Germinal center (tissue), 1 donor: ENCODE measurements around the gene RIMS4.
"Not testable (repeated sequence)": the region's sequence is repeated elsewhere in the genome, so short reads cannot be mapped to it uniquely, and the experiment has no call there.

Experiments
- DNase-seq: peaks from one replicate; pipeline ENCODE4 v3.0.0; 2012; ENCODE audit warnings: mixed read lengths, low spot score

The RIMS4 gene

DNA sequence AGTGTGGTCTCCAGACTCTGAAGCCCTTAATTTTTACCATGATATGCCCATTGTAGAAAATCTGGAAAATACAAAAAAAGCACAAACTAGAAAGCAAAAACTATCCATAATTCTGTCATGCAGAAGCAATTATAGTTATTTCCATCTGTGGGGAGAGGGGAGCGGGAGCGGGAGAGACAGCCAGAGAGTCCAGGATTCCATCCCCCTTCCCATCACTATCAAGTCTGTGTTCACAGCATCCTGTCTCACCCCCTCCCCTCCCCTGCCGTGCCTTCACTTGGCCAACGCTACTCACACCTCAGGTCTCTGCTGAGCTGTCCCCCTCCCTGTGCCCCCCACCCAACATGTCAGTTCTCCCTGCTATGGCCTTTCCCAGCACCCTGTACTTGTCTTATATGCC, 14.5 kb downstream of the RIMS4 start:
- DNase-seq = no peak

GRCh38 chr20:44792796-44793195, 17.6 kb downstream of the RIMS4 start:
- no peak for DNase-seq

GRCh38 chr20:44790638-44791393, 19.5 kb downstream of the RIMS4 start:
- DNase-seq = no peak

DNA sequence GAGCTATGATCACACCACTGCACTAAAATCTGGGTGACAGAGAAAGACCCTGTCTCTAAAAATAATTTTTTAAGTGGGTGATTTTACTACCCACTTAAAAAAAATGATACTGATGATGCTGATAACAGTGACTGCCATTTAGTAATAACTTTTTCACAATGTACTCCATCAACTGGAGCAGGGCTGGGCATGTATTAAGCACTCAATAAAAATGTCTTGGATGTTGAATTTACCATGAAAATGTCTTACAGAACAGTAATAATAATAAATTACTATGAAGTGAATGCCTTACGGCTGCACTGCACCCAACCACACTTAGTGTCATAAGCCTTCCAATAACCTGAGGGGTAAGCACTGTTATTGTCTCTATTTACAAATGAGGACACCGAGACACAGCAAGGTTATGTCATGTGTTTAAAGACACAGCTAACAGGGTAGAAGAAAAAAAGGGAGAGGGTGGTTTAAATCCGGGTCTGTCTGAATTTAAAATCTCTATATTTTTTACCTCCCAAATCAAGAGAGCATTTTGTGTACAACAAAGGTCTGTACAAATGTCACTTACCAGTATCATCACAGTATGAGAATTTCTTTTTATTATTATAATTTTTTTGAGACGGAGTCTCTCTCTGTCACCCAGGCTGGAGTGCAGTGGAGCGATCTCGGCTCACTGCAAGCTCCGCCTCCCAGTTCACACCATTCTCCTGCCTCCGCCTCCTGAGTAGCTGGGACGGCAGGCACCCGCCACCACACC, 21.5 kb downstream of the RIMS4 start:
- no peak for DNase-seq

DNA sequence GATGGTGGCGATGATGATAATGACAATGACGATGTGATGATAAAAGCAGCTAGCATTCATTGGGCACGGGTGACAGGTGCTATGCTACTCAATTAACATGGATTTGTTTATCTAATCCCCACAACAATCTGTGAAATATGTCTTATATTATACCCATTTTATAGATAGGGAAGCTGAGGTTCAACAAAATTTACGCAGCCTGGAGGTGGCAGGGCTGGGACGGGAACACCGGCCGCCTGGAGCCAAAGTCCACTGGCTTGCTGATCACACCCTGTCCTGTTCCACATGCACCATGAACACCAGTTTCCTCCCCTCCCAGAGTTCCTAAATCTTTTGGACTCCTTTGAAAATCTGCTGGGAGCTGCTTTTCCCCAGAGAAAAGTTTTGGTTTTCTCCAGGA, 23.0 kb downstream of the RIMS4 start:
- no peak for DNase-seq

DNA sequence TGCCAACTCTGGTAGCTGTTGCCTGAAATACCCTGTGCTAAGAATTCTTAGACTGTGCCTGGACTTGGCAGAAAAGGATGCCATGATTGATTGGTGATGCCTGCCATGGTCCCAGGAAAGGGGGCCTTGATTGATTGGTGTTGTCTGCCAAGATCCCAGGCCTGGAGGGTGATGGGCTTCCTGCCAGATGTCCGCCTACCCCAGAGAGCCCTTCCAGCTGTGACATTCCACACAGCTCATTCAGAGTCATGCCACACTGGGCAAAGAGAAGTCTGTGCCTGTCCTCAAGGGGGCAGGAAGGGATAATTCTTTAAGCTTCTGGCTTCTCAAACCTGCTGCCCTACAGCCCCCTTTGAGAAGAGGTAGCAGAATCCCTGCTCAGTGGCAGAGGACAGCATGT, 24.6 kb downstream of the RIMS4 start:
- DNase-seq = no peak

DNA sequence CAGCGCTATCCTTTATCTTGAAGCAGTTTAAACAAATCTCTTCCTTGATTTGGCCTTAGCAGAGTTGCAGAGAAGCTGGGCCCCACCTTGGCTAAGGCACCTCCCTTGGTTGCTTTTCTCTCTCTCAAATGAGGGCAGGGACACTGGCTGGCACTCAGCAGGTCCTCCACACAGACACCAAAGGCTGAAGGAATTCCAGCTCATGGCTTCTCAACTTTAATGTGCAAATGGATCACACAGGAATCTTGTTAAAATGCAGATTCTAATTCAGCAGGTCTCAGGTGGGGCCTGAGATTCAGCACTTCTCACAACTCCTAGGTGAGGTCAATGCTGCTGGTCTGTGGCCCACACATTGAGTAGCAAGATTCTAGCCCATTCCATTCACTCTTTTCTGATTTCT, 25.7 kb downstream of the RIMS4 start:
- DNase-seq = no peak

DNA sequence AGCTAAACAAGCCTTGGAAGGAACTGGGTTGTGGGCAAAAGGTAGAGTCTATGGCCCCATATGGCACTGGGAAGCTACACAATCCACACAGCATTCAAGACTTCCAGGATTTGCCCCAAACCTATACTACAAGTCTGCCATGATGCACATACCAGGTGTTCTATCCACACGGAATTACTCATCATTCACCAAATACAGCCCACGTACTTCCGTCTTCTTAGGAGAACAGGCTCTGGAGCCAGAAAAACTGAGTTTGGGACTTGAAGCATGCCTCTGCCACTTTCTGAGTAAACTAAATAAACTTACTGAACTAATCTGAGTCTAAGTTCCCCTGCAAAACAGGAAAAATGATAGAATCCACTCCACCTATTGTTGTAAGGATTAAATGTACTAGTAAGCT, 28.6 kb downstream of the RIMS4 start:
- no peak for DNase-seq

DNA sequence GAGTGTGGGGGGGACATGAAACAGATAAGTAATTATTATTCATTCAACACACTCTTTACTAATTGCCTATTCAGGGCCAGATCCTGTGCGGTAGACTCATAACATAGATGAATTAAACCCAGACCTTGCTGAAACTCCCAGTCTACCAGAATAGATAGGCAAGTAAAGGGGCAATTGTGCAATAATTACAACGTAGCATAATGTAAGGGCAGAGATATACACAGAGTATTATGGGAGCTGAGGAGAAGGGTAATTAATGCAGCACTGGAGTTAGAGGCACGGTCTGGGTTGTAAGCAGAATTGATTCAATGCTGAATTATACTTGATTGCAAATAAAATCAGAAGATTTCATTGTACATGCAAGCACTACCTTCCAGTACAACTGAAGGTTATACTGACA, 29.2 kb downstream of the RIMS4 start:
- DNase-seq = no peak

DNA sequence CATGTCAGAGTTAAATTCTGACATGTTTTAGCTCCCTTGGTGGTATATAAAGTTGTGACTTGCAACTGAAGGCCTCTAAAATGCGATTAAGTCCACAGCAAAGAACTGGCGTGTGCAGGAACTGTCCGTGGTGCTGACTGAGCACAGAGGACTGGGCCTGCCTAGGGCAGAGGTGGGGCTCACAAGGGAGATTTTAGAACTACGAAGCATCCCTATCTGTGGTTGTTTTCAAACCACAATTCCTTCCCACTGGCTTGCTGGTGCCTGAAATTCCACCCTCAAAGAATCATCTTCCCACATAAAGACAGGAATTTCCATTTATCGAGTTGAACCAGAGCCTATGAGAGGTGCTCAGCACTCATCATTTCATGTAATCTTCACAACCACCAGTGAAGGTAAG, 30.1 kb downstream of the RIMS4 start:
- no peak for DNase-seq

DNA sequence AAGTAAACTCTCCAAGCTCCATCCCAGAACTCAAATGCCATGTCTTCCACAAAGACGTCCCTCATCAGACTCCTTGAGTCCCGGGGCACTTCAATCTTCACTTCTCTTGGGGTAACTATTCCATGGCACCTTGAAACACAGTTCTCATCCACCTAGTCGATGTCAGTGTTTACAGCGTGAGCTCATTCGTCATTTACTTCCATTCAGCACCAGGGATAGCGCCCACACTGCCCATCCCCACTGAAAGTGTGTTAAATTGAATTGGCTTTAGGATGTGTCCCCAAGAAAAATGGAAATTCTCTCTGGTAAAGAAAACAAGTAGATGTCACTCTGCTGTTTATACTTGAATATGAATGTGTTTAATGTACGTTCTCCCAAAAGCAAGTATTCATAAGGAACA, 33.4 kb downstream of the RIMS4 start:
- DNase-seq = no peak

- no peak for DNase-seq
Observed at GRCh38 chr20:44773070-44773829, 37.1 kb downstream of the RIMS4 start.

GRCh38 chr20:44772636-44773035, 37.7 kb downstream of the RIMS4 start:
- DNase-seq = no peak

GRCh38 chr20:44771172-44771535, 39.2 kb downstream of the RIMS4 start:
- DNase-seq = no peak

DNA sequence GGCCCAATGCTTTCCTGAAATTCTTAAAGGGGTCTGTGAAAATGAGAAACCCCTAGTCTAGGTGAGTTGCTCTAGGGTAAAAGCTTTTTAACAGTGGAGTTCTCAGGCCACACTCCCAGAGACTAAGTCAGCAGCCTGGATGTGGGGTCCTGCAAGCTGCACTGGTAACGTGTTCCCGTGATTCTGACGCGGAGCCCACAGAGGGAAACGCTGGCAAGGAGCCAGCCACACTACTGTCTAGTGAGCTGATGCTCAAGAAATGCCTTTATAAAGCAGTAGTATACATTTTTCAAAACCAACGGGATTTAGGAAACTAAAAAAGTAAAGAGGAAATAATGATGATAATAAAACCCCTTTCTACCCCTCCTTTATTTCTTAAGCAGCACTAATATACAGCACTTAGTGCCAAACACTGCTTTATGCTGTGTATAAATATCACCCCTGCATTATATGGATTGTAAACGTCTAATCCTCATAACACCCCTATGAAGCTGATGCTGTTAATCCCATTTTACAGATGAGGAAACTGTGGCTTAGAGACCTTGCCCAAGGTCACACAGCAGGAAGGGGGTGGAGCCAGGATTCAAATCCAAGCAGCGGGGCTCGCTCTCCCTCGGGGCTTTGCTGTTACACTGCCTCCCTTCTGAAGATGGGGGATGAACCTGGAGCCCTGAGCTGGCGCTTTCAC, 39.7 kb downstream of the RIMS4 start:
- DNase-seq = no peak

GRCh38 chr20:44769481-44769863, 40.9 kb downstream of the RIMS4 start:
- no peak for DNase-seq

- DNase-seq = peak; percentile 27
Observed at GRCh38 chr20:44768854-44769480, 41.4 kb downstream of the RIMS4 start.

- DNase-seq = no peak
Observed at GRCh38 chr20:44768256-44768655, 42.1 kb downstream of the RIMS4 start.

DNA sequence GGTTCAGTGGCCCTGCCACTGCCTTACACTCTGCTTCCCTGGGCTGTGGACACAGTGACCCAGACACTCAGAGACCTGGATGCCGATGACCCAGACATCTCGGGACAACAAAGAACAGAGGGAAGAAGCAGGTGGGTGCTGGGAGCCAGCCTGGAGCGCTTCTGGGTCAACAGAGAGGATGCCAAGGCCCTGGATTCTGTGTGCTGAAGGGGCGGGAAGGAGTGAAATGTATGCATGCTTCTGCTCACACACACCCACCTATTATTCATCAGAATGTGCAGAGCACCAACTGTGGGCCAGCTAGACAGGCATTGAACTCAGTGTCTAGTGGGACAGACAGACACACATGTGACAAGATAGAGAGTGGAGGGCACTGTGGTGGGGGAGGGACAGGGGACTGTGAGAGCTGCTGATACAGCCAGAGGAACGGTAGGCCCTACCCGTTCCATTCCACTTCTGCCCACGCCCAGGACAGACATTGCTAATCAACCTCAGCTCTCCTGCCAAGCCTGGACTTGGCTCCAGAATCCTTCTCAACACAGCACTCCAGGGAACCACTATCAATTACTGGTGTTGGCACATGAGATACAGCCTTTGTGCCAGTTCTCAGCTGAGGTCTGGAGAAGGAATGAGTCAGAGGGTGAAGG, 44.5 kb downstream of the RIMS4 start:
- DNase-seq = no peak

DNA sequence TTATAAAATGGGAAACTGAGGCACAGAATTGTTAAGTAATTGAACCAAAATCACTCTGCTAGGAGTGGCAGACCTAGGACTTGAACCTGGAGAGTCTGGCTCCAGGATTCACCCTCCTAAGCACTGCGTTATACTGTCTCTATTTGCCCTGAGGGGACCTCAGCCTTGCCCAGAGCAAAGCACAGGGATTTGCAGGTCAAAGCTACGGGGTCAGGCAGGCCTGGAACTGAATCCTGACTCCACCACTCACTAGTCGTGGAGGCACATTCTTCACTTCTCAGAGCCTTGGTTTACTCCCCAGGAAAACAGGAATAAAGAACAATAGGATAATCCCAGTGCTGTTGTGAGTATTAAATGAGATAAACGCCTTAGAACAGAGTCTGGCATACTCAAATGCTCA, 45.3 kb downstream of the RIMS4 start:
- DNase-seq = no peak

- not testable (repeated sequence) for DNase-seq
Observed at GRCh38 chr20:44763798-44764197, 46.5 kb downstream of the RIMS4 start.
